H1 (cell line): Measurements from ENCODE around the gene MYO5A. TPM values are rescaled to one million over a fixed set of nuclear protein-coding genes. Genes with fewer than 3 reads are reported as not detected.

ENCODE experiments used
- EZH2 ChIP-seq: fragments of 200-600 bp; sonication (generic); IDR thresholded peaks from 2 replicates; pipeline ENCODE4 v1.7.1; 2012; ENCODE audit warnings: low read depth, mild to moderate bottlenecking, moderate library complexity, low read length, inconsistent platforms; ENCODE audit not compliant: severe bottlenecking
- RBBP5 ChIP-seq: IDR thresholded peaks from 2 replicates; pipeline ENCODE4 v1.7.1; 2012; ENCODE audit warnings: low read depth, mild to moderate bottlenecking, inconsistent platforms, low read length, moderate library complexity, borderline replicate concordance
- TCF12 ChIP-seq: IDR thresholded peaks from 2 replicates; pipeline ENCODE4 v1.6.1; 2011; ENCODE audit warnings: low read depth, mild to moderate bottlenecking, low read length
- polyA plus RNA-seq, 7 experiments: library from polyadenylated mRNA; depleted of rRNA in 3 of 7; stranded (reverse) in 5 of 7; unstranded in 2 of 7; fragments of >200 nt in 5 of 7; fragments of 200-250 nt in 2 of 7; gene quantifications; 1 replicate in 5 of 7; 2 replicates in 1 of 7; 4 replicates in 1 of 7; pipeline versions ENCODE4 v1.2.1 to v1.2.3, GENCODE V29; 2011 to 2013; ENCODE audit warnings: missing spikeins in 2 of 7, mixed read lengths in 2 of 7
- total RNA-seq: library from RNA; stranded (reverse); fragmentation: NEBNext Ultra II Directional; extraction: Animal tissue kit (Norgen Biotek cat#: 25700); gene quantifications from 2 replicates; pipeline ENCODE4 v1.2.1, GENCODE V29; 2021

The MYO5A gene
- total and polyA plus RNA-seq, 2 of the 8 experiments (the other 6 are each of a cell fraction or from before 2014, with no cell fraction given) = 11.4 to 24.7 TPM

- TF ChIP-seq EZH2 (no peak), TCF12 (no peak), RBBP5 (no peak)
Observed at GRCh38 chr15:52288051-52288942, 240.4 kb downstream of the MYO5A start (continued).
